Kidney glomerular epithelial cell (primary cell): ENCODE results near the gene KNDC1.

ENCODE experiments used
- DNase-seq: peaks from one replicate; lab custom pipeline; 2025; lab: John Stamatoyannopoulos, UW

The KNDC1 gene

GRCh38 chr10:133191651-133192050 is 31.6 kb downstream of the KNDC1 start:
- DNase-seq, result no peak

- DNase-seq, result no peak
Observed at GRCh38 chr10:133194151-133194550, 34.1 kb downstream of the KNDC1 start.

GRCh38 chr10:133195096-133195495 is 35.1 kb downstream of the KNDC1 start:
- DNase-seq, result no peak

- DNase-seq, result no peak
Observed at GRCh38 chr10:133195611-133196010, 35.6 kb downstream of the KNDC1 start.

- no peak for DNase-seq
Observed at GRCh38 chr10:133196221-133196915, 36.3 kb downstream of the KNDC1 start.

GRCh38 chr10:133196936-133197758 is 37.1 kb downstream of the KNDC1 start:
- no peak for DNase-seq

- no peak for DNase-seq
Observed at GRCh38 chr10:133197786-133198185, 37.8 kb downstream of the KNDC1 start.

- no peak for DNase-seq
Observed at GRCh38 chr10:133198206-133198605, 38.2 kb downstream of the KNDC1 start.

- no peak for DNase-seq
Observed at GRCh38 chr10:133198621-133199487, 38.8 kb downstream of the KNDC1 start.

GRCh38 chr10:133199488-133199885 is 39.5 kb downstream of the KNDC1 start:
- no peak for DNase-seq

- no peak for DNase-seq
Observed at GRCh38 chr10:133199992-133200611, 40.1 kb downstream of the KNDC1 start.

- no peak for DNase-seq
Observed at GRCh38 chr10:133200621-133201031, 40.6 kb downstream of the KNDC1 start.

GRCh38 chr10:133201151-133201947 is 41.3 kb downstream of the KNDC1 start:
- DNase-seq, result no peak

- DNase-seq, result no peak
Observed at GRCh38 chr10:133201948-133202725, 42.1 kb downstream of the KNDC1 start.

- no peak for DNase-seq
Observed at GRCh38 chr10:133202778-133203651, 43.0 kb downstream of the KNDC1 start.

- no peak for DNase-seq
Observed at GRCh38 chr10:133203652-133204195, 43.7 kb downstream of the KNDC1 start.

- no peak for DNase-seq
Observed at GRCh38 chr10:133204226-133205015, 44.4 kb downstream of the KNDC1 start.

GRCh38 chr10:133205146-133205545 is 45.1 kb downstream of the KNDC1 start:
- no peak for DNase-seq
